Epithelial cell of alveolus of lung (primary cell): ENCODE results near the gene C13orf46. TPM values are rescaled to one million over a fixed set of nuclear protein-coding genes. Genes with fewer than 3 reads are reported as not detected.

Experiments
- total RNA-seq: library from RNA; depleted of rRNA; stranded (reverse); fragments of >200 nt; gene quantifications from 2 replicates; pipeline ENCODE4 v1.2.1, GENCODE V29; 2015

C13orf46 gene
- under 0.01 TPM in 1 of 2 replicates, not detected in the other for total RNA-seq

GRCh38 chr13:113973218-113974164 is at the start of gene C13orf46:
Gene C13orf46 (minus strand): TSS chr13:113974076. CDS start chr13:113973997, 79 bp downstream.

Other genes starting within 250 kb of the C13orf46 start
- gene TMEM255B, start 214.8 kb downstream of the C13orf46 start, total RNA-seq, result 1.0 TPM in 1 of 2 replicates, not detected in the other
- gene GAS6, start 110.0 kb downstream of the C13orf46 start, total RNA-seq, result 67.7 and 141 TPM in 2 replicates
- gene RASA3, start 158.5 kb upstream of the C13orf46 start, total RNA-seq, result 33.3 and 38.9 TPM in 2 replicates
- gene CFAP97D2, start 205.2 kb upstream of the C13orf46 start, total RNA-seq, result not detected in 2 replicates